ENCODE results near the gene ATP8A1.

GRCh38 chr4:42673082-42673425 is 16.1 kb upstream of the ATP8A1 start:
- TF ChIP-seq CTCF (IDR thresholded peaks at IDR 0.05), result no peak
- TF ChIP-seq POLR2A (IDR thresholded peaks at IDR 0.05), result no peak

Data from right lobe of liver (tissue), 4 donors.